ENCODE data around the gene CGB2.
"Not testable (repeated sequence)": the region's sequence is repeated elsewhere in the genome, so short reads cannot be mapped to it uniquely, and the experiment has no call there.

The CGB2 gene

GRCh38 chr19:49028686-49029085 lies 3.0 kb upstream of the CGB2 start:
- H3K27me3 Mint-ChIP-seq = peaks cover 0 to 24% of the 10 kb centered on the region in 2 donors
- H3K27ac Mint-ChIP-seq = not testable (repeated sequence)

DNA sequence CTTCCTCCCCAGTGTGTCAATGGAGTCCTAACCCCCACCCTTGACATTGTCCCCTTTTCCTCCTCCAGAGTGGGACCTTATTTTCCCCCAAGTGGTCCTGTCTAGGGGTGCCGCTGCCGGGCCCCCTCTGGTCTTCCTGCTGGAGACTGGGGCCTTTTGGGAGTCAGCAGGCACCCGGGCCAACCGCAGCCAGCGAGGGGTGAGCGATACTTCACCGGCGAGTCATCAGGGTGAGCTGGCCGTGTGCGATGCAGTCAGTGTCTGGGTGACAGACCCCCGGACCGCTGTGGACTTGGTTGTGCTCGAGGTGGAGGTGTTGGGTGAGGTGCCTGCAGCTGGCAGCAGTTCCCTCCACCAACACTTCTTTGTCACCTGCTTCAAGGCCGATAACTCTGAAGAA lies 1.9 kb upstream of the CGB2 start:
- Mint-ChIP-seq H3K36me3 (ENCODE audit: insufficient read depth) (peaks cover 11% of the 10 kb centered on the region), H3K27ac (peak overlapping the region in 1 of 2 donors; percentile 59), H3K27me3 (peaks cover 0 to 24% of the 10 kb centered on the region in 2 donors)
- ATAC-seq (replicated peaks); H3K9me3 Mint-ChIP-seq; H3K4me1 Mint-ChIP-seq (ENCODE audit: low read depth in 2 of 2); H3K4me3 Mint-ChIP-seq; DNase-seq: not testable (repeated sequence)

More at GRCh38 chr19:49028686-49029085, 3.0 kb upstream of the CGB2 start:
- not testable (repeated sequence) for H3K4me1 Mint-ChIP-seq (ENCODE audit: low read depth in 2 of 2); H3K9me3 Mint-ChIP-seq; H3K4me3 Mint-ChIP-seq; DNase-seq; ATAC-seq (replicated peaks)
- peaks cover 11% of the 10 kb centered on the region for H3K36me3 Mint-ChIP-seq (ENCODE audit: insufficient read depth)

- not testable (repeated sequence) for DNase-seq; H3K9me3 Mint-ChIP-seq; H3K4me3 Mint-ChIP-seq; H3K4me1 Mint-ChIP-seq (ENCODE audit: low read depth in 2 of 2); H3K27ac Mint-ChIP-seq; ATAC-seq (replicated peaks)
- H3K27me3 Mint-ChIP-seq = peaks cover 0 to 24% of the 10 kb centered on the region in 2 donors
- H3K36me3 Mint-ChIP-seq (ENCODE audit: insufficient read depth) = peaks cover 11% of the 10 kb centered on the region
These were observed 1.4 kb upstream of the CGB2 start for GRCh38 chr19:49030323-49030722.

- H3K27ac Mint-ChIP-seq; H3K4me3 Mint-ChIP-seq; H3K27me3 Mint-ChIP-seq; DNase-seq; ATAC-seq (replicated peaks); H3K4me1 Mint-ChIP-seq (ENCODE audit: low read depth in 2 of 2); H3K9me3 Mint-ChIP-seq; H3K36me3 Mint-ChIP-seq (ENCODE audit: insufficient read depth): not testable (repeated sequence)
These were observed 5.1 kb downstream of the CGB2 start, which contains the start of gene CGB1 for GRCh38 chr19:49036815-49037214. Gene CGB1 (minus strand): TSS chr19:49036895. CDS start chr19:49036711, 184 bp downstream.

GRCh38 chr19:49038111-49038510 lies 6.4 kb downstream of the CGB2 start:
- not testable (repeated sequence) for DNase-seq; ATAC-seq (replicated peaks); H3K4me1 Mint-ChIP-seq (ENCODE audit: low read depth in 2 of 2); H3K27me3 Mint-ChIP-seq; H3K9me3 Mint-ChIP-seq; H3K27ac Mint-ChIP-seq; H3K4me3 Mint-ChIP-seq; H3K36me3 Mint-ChIP-seq (ENCODE audit: insufficient read depth)

DNA sequence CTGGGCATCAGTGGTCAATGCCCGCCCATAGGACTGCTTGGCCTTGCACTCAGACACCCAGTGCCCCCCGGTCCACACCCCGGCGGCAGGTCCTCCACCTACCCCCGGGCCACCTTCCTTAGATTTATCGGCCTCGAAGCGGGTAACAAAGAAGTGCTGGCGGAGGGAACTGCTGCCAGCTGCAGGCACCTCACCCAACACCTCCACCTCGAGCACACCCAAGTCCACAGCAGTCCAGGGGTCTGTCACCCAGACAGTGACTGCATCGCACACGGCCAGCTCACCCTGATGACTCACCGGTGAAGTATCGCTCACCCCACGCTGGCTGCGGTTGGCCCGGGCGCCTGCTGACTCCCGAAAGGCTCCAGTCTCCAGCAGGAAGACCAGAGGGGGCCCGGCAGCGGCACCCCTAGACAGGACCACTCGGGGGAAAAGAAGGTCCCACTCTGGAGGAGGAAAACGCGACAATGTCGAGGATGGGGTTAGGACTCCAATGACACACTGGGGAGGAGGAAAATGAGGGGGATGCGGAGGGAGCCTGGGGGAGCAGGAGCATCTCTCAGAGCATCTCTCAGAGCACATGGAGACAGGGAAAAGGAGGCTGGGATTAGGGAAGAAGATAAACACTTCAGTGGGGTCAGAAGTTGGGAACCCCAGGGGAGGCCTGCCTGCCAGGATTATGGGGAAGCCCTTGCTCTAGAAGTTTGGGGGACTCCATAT lies 7.0 kb downstream of the CGB2 start:
- H3K27ac Mint-ChIP-seq; ATAC-seq (replicated peaks); H3K4me1 Mint-ChIP-seq (ENCODE audit: low read depth in 2 of 2); H3K27me3 Mint-ChIP-seq; DNase-seq; H3K4me3 Mint-ChIP-seq; H3K36me3 Mint-ChIP-seq (ENCODE audit: insufficient read depth); H3K9me3 Mint-ChIP-seq: not testable (repeated sequence)

- not testable (repeated sequence) for H3K4me1 Mint-ChIP-seq (ENCODE audit: low read depth in 2 of 2); H3K9me3 Mint-ChIP-seq; H3K4me3 Mint-ChIP-seq; DNase-seq; H3K36me3 Mint-ChIP-seq (ENCODE audit: insufficient read depth); H3K27me3 Mint-ChIP-seq; ATAC-seq (replicated peaks); H3K27ac Mint-ChIP-seq
These were observed 8.0 kb downstream of the CGB2 start for GRCh38 chr19:49039736-49040135.

GRCh38 chr19:49042177-49042576 lies 10.5 kb downstream of the CGB2 start:
- no peaks in the 10 kb centered on the region for H3K4me1 Mint-ChIP-seq (ENCODE audit: low read depth in 2 of 2)
- ATAC-seq (replicated peaks) (no peak), DNase-seq (no peak)
- no peak overlapping the region for H3K27ac Mint-ChIP-seq
- no peaks in the 10 kb centered on the region for H3K9me3 Mint-ChIP-seq
- H3K4me3 Mint-ChIP-seq = no peak overlapping the region
- H3K36me3 Mint-ChIP-seq (ENCODE audit: insufficient read depth) = no peaks in the 10 kb centered on the region
- peaks cover 0 to 4% of the 10 kb centered on the region in 2 donors for H3K27me3 Mint-ChIP-seq

DNA sequence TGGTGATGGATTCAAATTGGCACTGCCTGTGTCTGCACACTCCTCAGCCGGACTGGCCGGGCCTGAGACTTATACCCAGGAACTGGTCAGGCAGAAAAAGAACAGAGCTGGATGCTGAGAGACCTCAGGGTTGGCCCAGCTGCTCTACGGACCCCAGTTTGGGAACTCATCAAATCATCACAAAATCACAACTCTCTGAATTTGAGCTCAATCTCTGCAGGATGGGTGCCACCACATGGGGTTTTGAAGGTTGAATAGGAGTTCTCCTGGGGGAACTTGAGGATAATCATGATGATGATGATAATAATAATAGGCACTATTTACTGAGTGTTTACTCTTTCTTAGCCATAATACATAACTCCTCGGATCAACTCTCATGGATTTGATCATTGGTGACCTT lies 11.0 kb downstream of the CGB2 start:
- H3K27ac Mint-ChIP-seq; H3K27me3 Mint-ChIP-seq; H3K4me1 Mint-ChIP-seq (ENCODE audit: low read depth in 2 of 2); H3K36me3 Mint-ChIP-seq (ENCODE audit: insufficient read depth); DNase-seq; H3K9me3 Mint-ChIP-seq; ATAC-seq (replicated peaks); H3K4me3 Mint-ChIP-seq: not testable (repeated sequence)

GRCh38 chr19:49043548-49043947 lies 11.9 kb downstream of the CGB2 start, which contains the start of gene CGB5:
Gene CGB5 (plus strand): TSS chr19:49043848. CDS start chr19:49044210, 362 bp downstream.
- not testable (repeated sequence) for ATAC-seq (replicated peaks); H3K9me3 Mint-ChIP-seq; H3K4me3 Mint-ChIP-seq; H3K4me1 Mint-ChIP-seq (ENCODE audit: low read depth in 2 of 2); H3K27ac Mint-ChIP-seq; H3K27me3 Mint-ChIP-seq; DNase-seq; H3K36me3 Mint-ChIP-seq (ENCODE audit: insufficient read depth)

DNA sequence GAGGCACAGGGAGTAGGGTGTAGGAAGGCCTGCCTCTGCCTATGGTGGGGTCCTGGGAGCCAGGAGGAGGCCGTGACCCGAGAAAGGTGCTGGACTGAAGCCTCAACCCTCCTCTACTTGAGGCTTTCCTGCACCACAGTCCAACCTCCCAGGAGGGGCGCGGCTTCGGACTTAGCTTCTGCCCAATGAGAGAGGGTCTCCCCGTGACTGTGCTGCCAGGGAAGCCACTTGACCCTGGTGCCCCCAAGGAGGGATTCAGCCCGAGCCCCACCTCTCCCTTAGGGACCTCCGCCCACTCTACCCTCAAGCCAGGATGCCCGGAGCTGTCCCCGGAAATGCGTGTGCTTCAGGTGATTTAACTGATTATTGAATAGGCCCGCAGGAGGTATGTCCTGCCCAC lies 17.3 kb downstream of the CGB2 start, which contains the start of gene CGB8:
Gene CGB8, minus strand, starts transcription at position 101 of the 400 bp plus-strand sequence. CDS start 372 bp downstream, outside the sequence.
- not testable (repeated sequence) for H3K27me3 Mint-ChIP-seq; H3K9me3 Mint-ChIP-seq; H3K4me1 Mint-ChIP-seq (ENCODE audit: low read depth in 2 of 2); ATAC-seq (replicated peaks); H3K4me3 Mint-ChIP-seq; H3K27ac Mint-ChIP-seq; DNase-seq; H3K36me3 Mint-ChIP-seq (ENCODE audit: insufficient read depth)

DNA sequence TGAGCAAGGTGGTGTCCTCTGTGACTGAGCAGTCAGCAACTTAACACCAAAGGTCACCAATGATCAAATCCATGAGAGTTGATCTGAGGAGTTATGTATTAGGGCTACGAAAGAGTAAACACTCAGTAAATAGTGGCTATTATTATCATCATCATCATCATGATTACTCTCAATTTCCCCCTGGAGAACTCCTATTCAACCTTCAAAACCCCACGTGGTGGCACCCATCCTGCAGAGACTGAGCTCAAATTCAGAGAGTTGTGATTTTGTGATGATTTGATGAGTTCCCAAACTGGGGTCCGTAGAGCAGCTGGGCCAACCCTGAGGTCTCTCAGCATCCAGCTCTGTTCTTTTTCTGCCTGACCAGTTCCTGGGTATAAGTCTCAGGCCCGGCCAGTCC lies 18.1 kb downstream of the CGB2 start:
- H3K27ac Mint-ChIP-seq; DNase-seq; H3K4me1 Mint-ChIP-seq (ENCODE audit: low read depth in 2 of 2); H3K27me3 Mint-ChIP-seq; ATAC-seq (replicated peaks); H3K36me3 Mint-ChIP-seq (ENCODE audit: insufficient read depth); H3K9me3 Mint-ChIP-seq; H3K4me3 Mint-ChIP-seq: not testable (repeated sequence)

DNA sequence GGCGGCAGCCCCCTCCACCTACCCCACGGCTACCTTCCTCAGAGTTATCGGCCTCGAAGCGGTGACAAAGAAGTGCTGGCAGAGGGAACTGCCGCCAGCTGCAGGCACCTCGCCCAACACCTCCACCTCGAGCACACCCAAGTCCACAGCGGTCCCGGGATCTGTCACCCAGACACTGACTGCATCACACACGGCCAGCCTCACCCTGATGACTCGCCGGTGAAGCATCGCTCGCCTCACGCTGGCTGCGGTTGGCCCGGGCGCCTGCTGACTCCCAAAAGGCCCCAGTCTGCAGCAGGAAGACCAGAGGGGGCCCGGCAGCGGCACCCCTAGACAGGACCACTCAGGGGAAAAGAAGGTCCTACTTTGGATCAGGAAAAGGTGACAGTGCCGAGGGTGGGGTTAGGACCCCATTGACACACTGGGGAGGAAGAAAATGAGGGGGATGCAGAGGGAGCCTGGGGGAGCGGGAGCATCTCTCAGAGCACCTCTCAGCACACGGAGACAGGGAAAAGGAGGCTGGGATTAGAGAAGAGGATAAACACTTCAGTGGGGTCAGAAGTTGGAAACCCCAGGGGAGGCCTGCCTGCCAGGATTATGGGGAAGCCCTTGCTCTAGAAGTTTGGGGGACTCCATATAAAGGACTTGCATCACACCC lies 18.8 kb downstream of the CGB2 start:
- DNase-seq; H3K36me3 Mint-ChIP-seq (ENCODE audit: insufficient read depth); H3K4me3 Mint-ChIP-seq; H3K27me3 Mint-ChIP-seq; ATAC-seq (replicated peaks); H3K27ac Mint-ChIP-seq; H3K4me1 Mint-ChIP-seq (ENCODE audit: low read depth in 2 of 2); H3K9me3 Mint-ChIP-seq: not testable (repeated sequence)
